HK-2 (cell line): ENCODE results near the gene LSM7.

Experiments
- DNase-seq: peaks from one replicate; pipeline ENCODE4 v3.0.0-alpha.2; 2018; ENCODE audit not compliant: unreplicated experiment

LSM7 gene

GRCh38 chr19:2328401-2329148, at the start of gene LSM7, which contains the start of gene SPPL2B:
LSM7 (minus strand) TSS chr19:2328586; CDS start chr19:2328566, 20 bp downstream.
SPPL2B (plus strand) TSS chr19:2328684; CDS start chr19:2328710, 26 bp downstream.
- DNase-seq: peak; percentile 87

GRCh38 chr19:2376784-2377519, 48.6 kb upstream of the LSM7 start:
- DNase-seq: no peak

- DNase-seq: no peak
Measured at GRCh38 chr19:2375353-2376121, 47.2 kb upstream of the LSM7 start.

GRCh38 chr19:2374808-2375207, 46.4 kb upstream of the LSM7 start:
- no peak for DNase-seq

GRCh38 chr19:2372076-2372612, 43.8 kb upstream of the LSM7 start:
- DNase-seq: no peak

- DNase-seq: peak; percentile 41
Measured at GRCh38 chr19:2371656-2372055, 43.3 kb upstream of the LSM7 start.

GRCh38 chr19:2365201-2365970, 37.0 kb upstream of the LSM7 start:
- DNase-seq: no peak

GRCh38 chr19:2363419-2363818, 35.0 kb upstream of the LSM7 start:
- DNase-seq: no peak

- no peak for DNase-seq
Measured at GRCh38 chr19:2362970-2363300, 34.5 kb upstream of the LSM7 start.

GRCh38 chr19:2362046-2362969, 33.9 kb upstream of the LSM7 start:
- no peak for DNase-seq

- DNase-seq: no peak
Measured at GRCh38 chr19:2361246-2362045, 33.1 kb upstream of the LSM7 start.

GRCh38 chr19:2360833-2361232, 32.4 kb upstream of the LSM7 start:
- DNase-seq: no peak

- DNase-seq: no peak
Measured at GRCh38 chr19:2359992-2360685, 31.8 kb upstream of the LSM7 start, which contains the start of gene TMPRSS9. TMPRSS9 (plus strand) TSS chr19:2360265; CDS start chr19:2389786, 29,521 bp downstream.

GRCh38 chr19:2358548-2359173, 30.3 kb upstream of the LSM7 start:
- DNase-seq: no peak

GRCh38 chr19:2357279-2358206, 29.2 kb upstream of the LSM7 start:
- DNase-seq: no peak

GRCh38 chr19:2356036-2356646, 27.8 kb upstream of the LSM7 start:
- no peak for DNase-seq
